HepG2 (cell line): ENCODE data around the gene AFDN. TPM values are rescaled to one million over a fixed set of nuclear protein-coding genes. Genes with fewer than 3 reads are reported as not detected.

Experiments used
- LBX2 ChIP-seq: sonication (generic); formaldehyde crosslinking; IDR thresholded peaks from 2 replicates; pipeline ENCODE4 v1.5.0; 2020; ENCODE audit warnings: missing genetic modification reagents, mild to moderate bottlenecking, borderline replicate concordance
- NFE2L2 ChIP-seq: fragments of 150-350 bp; IDR thresholded peaks from 2 replicates; pipeline ENCODE4 v1.6.1; 2014; ENCODE audit warnings: low read length
- RERE ChIP-seq: IDR thresholded peaks from 2 replicates; pipeline ENCODE4 v1.6.1; 2016; ENCODE audit warnings: low read depth, missing genetic modification reagents, missing compliant biosample characterization
- SOX5 ChIP-seq: IDR thresholded peaks from 2 replicates; pipeline ENCODE4 v1.6.1; 2016; ENCODE audit warnings: borderline replicate concordance
- ZBTB7B ChIP-seq: sonication (generic); formaldehyde crosslinking; IDR thresholded peaks from 2 replicates; pipeline ENCODE4 v1.4.0; 2020; ENCODE audit warnings: missing genetic modification reagents
- ZFP36L2 ChIP-seq: sonication (generic); formaldehyde crosslinking; IDR thresholded peaks from 2 replicates; pipeline ENCODE4 v1.4.0; 2020; ENCODE audit warnings: missing genetic modification reagents
- polyA plus RNA-seq, 8 experiments: library from polyadenylated mRNA; depleted of rRNA in 3 of 8; stranded (reverse) in 7 of 8; unstranded in 1 of 8; fragments of >200 nt; fragmentation: Illumina TruSeq in 4 of 8; extraction: Trizol in 4 of 8; gene quantifications; 2 replicates each; pipeline versions ENCODE4 v1.2.1 to v1.2.3, GENCODE V29; 2011 to 2016; ENCODE audit warnings: low read depth in 4 of 8, missing spikeins in 1 of 8, mixed read lengths in 1 of 8; ENCODE audit not compliant: insufficient read depth in 1 of 8
- total RNA-seq, 5 experiments: library from RNA; depleted of rRNA; stranded (reverse); fragments of >200 nt; fragmentation: Illumina TruSeq; extraction: Trizol; gene quantifications; 2 replicates each; pipeline ENCODE4 v1.2.3, GENCODE V29; 2016; ENCODE audit warnings: low read depth in 1 of 5

The AFDN gene
- total and polyA plus RNA-seq, 2 of the 13 experiments (the other 11 are each of a cell fraction or from before 2014, with no cell fraction given) = 136 to 151 TPM

- no peak; the same call in 1 of the 2 replicates for TF ChIP-seq ZBTB7B (CRISPR knock-in tag)
- peak; percentile 89 for TF ChIP-seq RERE (CRISPR knock-in tag)
- no peak for TF ChIP-seq ZFP36L2 (CRISPR knock-in tag)
- TF ChIP-seq NFE2L2 = no peak
- peak; percentile 76; the same call in 1 of the 2 replicates for TF ChIP-seq SOX5 (CRISPR knock-in tag)
- TF ChIP-seq LBX2 = no peak
- TF ChIP-seq, all 625 proteins: peak for 195
These were observed 136.9 kb downstream of the AFDN start (continued) for GRCh38 chr6:167963589-167964057.
